ENCODE results near the gene DUSP8.

DNA sequence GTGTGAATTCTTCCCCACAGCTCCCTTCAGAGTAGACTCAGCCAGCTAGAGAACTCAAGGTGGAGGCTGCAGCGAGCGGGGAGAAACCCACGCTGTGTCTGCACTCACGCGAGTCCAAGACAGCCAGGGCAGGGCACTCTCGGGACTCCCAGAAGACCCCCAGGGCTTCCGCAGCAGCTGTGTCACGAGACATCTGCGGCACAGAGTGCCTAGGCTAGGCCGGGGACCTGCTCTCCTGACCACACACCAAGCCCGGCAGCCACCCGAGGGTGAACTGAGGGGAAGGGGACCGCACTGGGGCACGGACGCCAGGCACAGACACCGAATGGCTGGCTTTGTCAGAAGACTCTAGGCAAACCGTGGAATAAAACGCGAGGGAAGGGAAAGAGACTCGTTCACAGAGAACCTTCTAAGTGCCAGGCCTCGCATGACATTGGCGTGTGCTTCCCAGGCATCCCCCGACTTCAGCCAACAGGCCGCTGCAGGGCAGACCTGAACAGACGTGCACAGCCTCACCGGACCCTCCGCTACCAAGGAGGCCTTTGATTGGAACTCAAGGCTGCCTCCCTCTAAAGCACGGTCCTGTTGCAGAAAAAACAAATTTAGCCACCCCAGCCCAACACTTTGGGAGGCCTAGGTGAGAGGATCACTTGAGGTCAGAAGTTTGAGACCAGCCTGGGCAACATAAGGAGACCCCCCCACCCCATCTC is 67.3 kb downstream of the DUSP8 start:
- TF ChIP-seq POLR2AphosphoS5 (IDR thresholded peaks at IDR 0.05; ENCODE audit: low read depth, low read length): no peak
- no peak for TF ChIP-seq POLR2A (IDR thresholded peaks at IDR 0.05; ENCODE audit: low read depth, low read length)

All from GM12892 (cell line).